ENCODE measurements around the gene WDR82.

GRCh38 chr3:52238193-52238760, 40.2 kb downstream of the WDR82 start:
- TF ChIP-seq CTCF (IDR thresholded peaks at IDR 0.05) (no peak), POLR2A (IDR thresholded peaks at IDR 0.05) (no peak)
